ENCODE data around the gene KDM4C.

- TF ChIP-seq POLR2AphosphoS5 (IDR thresholded peaks at IDR 0.05) (no peak), CTCF (IDR thresholded peaks at IDR 0.05) (no peak), POLR2A (IDR thresholded peaks at IDR 0.05) (no peak)
These were observed 24.6 kb downstream of the KDM4C start for GRCh38 chr9:6782345-6782744.
